Left cardiac atrium (tissue), 4 donors: ENCODE measurements around the gene MYO18B. TPM values are rescaled to one million over a fixed set of nuclear protein-coding genes. Genes with fewer than 3 reads are reported as not detected.
A peak's percentile ranks its signal among the peaks of the same experiment; 100 is the strongest.

ENCODE experiments used
- ATAC-seq, 2 donors: fragments of 200-7000 bp; cut with Tn5 transposase; one replicate each; pipeline ENCODE4 v1.9.1; 2020; ENCODE audit warnings: mild to moderate bottlenecking in 2 of 2, moderate library complexity in 2 of 2
- DNase-seq: peaks from one replicate; pipeline ENCODE4 v3.0.0-alpha.2; 2020
- intact Hi-C, 2 donors: fragments of 100-400 bp; cut with DNase I; formaldehyde crosslinking; loops; one replicate each; pipeline versions ENCODE4 v1.14.1 to v1.15.1; 2022 to 2023
- total RNA-seq, 2 donors: library from RNA; stranded (reverse); fragmentation: NEBNext Ultra II Directional; extraction: Animal tissue kit (Norgen Biotek cat#: 25700); gene quantifications; one replicate each; pipeline ENCODE4 v1.2.1, GENCODE V29; 2021
- donor health status: DM: no; HTN: yes; CAD: no.
- donor health status: DM: no; HTN: yes; CAD: no; lungs with severe emphysema.
- donor health status: DM: yes; HTN: yes; CAD: no.
- donor health status: Dilated cardiomyopathy.

The MYO18B gene
- total RNA-seq, 2 donors from 2014 or later, result 71.6 to 142 TPM

GRCh38 chr22:25834490-25834889 is 92.5 kb downstream of the MYO18B start:
- intact Hi-C loops, result no loop called here
- no peak for ATAC-seq
- DNase-seq, result no peak

GRCh38 chr22:25835348-25835747 is 93.4 kb downstream of the MYO18B start:
- ATAC-seq (no peak), DNase-seq (no peak)
- intact Hi-C loops, result no loop called here

GRCh38 chr22:25837288-25837900 is 95.4 kb downstream of the MYO18B start:
- DNase-seq, result no peak
- intact Hi-C loops, result no loop called here
- ATAC-seq, result peak; percentile 26 to 64

- ATAC-seq, result peak in 1 of 2 donors; percentile 3
- intact Hi-C loops, result no loop called here
- DNase-seq, result no peak
These were observed 97.2 kb downstream of the MYO18B start for GRCh38 chr22:25838960-25839741.

- DNase-seq (no peak), ATAC-seq (peak in 1 of 2 donors; percentile 2)
- intact Hi-C loops, result no loop called here
These were observed 97.8 kb downstream of the MYO18B start for GRCh38 chr22:25839755-25840154.

GRCh38 chr22:25840167-25840566 is 98.2 kb downstream of the MYO18B start:
- intact Hi-C loops, result no loop called here
- no peak for DNase-seq
- ATAC-seq, result peak in 1 of 2 donors; percentile 31

- intact Hi-C loops, result no loop called here
- no peak for DNase-seq
- no peak for ATAC-seq
These were observed 98.9 kb downstream of the MYO18B start for GRCh38 chr22:25840891-25841290.

GRCh38 chr22:25841775-25842174 is 99.8 kb downstream of the MYO18B start:
- intact Hi-C loops, result no loop called here
- ATAC-seq (no peak), DNase-seq (no peak)

GRCh38 chr22:25843660-25844405 is 101.8 kb downstream of the MYO18B start:
- intact Hi-C loops, result no loop called here
- DNase-seq (no peak), ATAC-seq (no peak)

GRCh38 chr22:25844601-25845000 is 102.6 kb downstream of the MYO18B start:
- ATAC-seq (no peak), DNase-seq (no peak)
- intact Hi-C loops, result no loop called here

- intact Hi-C loops, result no loop called here
- ATAC-seq (peak in 1 of 2 donors; percentile 6), DNase-seq (no peak)
These were observed 104.2 kb downstream of the MYO18B start for GRCh38 chr22:25845985-25846745.

- no peak for DNase-seq
- ATAC-seq, result no peak
- intact Hi-C loops, result no loop called here
These were observed 105.5 kb downstream of the MYO18B start for GRCh38 chr22:25847451-25847850.

GRCh38 chr22:25848954-25849353 is 107.0 kb downstream of the MYO18B start:
- DNase-seq (no peak), ATAC-seq (no peak)
- intact Hi-C loops, result no loop called here

GRCh38 chr22:25849522-25849921 is 107.5 kb downstream of the MYO18B start:
- no peak for DNase-seq
- peak; percentile 39 to 48 for ATAC-seq

GRCh38 chr22:25852223-25852622 is 110.2 kb downstream of the MYO18B start:
- intact Hi-C loops, result no loop called here
- ATAC-seq, result no peak
- no peak for DNase-seq

More at GRCh38 chr22:25849522-25849921, 107.5 kb downstream of the MYO18B start:
- intact Hi-C loops, result no loop called here

GRCh38 chr22:25853078-25853477 is 111.1 kb downstream of the MYO18B start:
- intact Hi-C loops, result no loop called here
- DNase-seq (no peak), ATAC-seq (no peak)

- ATAC-seq, result no peak
- intact Hi-C loops, result no loop called here
- DNase-seq, result no peak
These were observed 111.7 kb downstream of the MYO18B start for GRCh38 chr22:25853501-25854284.

- ATAC-seq (no peak), DNase-seq (no peak)
- intact Hi-C loops, result no loop called here
These were observed 127.8 kb downstream of the MYO18B start for GRCh38 chr22:25869771-25870170.

- no peak for ATAC-seq
- no peak for DNase-seq
- intact Hi-C loops, result no loop called here
These were observed 132.3 kb downstream of the MYO18B start for GRCh38 chr22:25874327-25874726.
